HT1080 (cell line): Measurements from ENCODE around the gene MBOAT1. TPM values are rescaled to one million over a fixed set of nuclear protein-coding genes. Genes with fewer than 3 reads are reported as not detected.
A peak's percentile ranks its signal among the peaks of the same experiment; 100 is the strongest.

Experiments
- DNase-seq: peaks from one replicate; pipeline ENCODE4 v3.0.0-alpha.2; 2015; ENCODE audit warnings: low read depth
- total RNA-seq: library from RNA; depleted of rRNA; stranded (reverse); fragments of >200 nt; shearing (Covaris generic); gene quantifications from 2 replicates; pipeline ENCODE4 v1.2.3, GENCODE V29; 2014

MBOAT1 gene
- total RNA-seq, 1 experiment from 2014 or later: 9.3 TPM

GRCh38 chr6:20235041-20235440 is 22.8 kb upstream of the MBOAT1 start:
- no peak for DNase-seq

GRCh38 chr6:20234136-20234535 is 21.9 kb upstream of the MBOAT1 start:
- peak; percentile 30 for DNase-seq

GRCh38 chr6:20233007-20233730 is 20.9 kb upstream of the MBOAT1 start:
- DNase-seq: no peak

GRCh38 chr6:20232188-20232587 is 19.9 kb upstream of the MBOAT1 start:
- no peak for DNase-seq

- no peak for DNase-seq
These were observed 18.3 kb upstream of the MBOAT1 start for GRCh38 chr6:20230401-20231119.

- no peak for DNase-seq
These were observed 17.6 kb upstream of the MBOAT1 start for GRCh38 chr6:20229881-20230280.

GRCh38 chr6:20227350-20227749 is 15.1 kb upstream of the MBOAT1 start:
- no peak for DNase-seq

GRCh38 chr6:20223141-20223540 is 10.9 kb upstream of the MBOAT1 start:
- DNase-seq: no peak

GRCh38 chr6:20221421-20221820 is 9.2 kb upstream of the MBOAT1 start:
- DNase-seq: no peak

- DNase-seq: no peak
These were observed 8.1 kb upstream of the MBOAT1 start for GRCh38 chr6:20220359-20220758.

- DNase-seq: no peak
These were observed 5.6 kb upstream of the MBOAT1 start for GRCh38 chr6:20217891-20218290.

GRCh38 chr6:20217324-20217855 is 5.1 kb upstream of the MBOAT1 start:
- no peak for DNase-seq

- no peak for DNase-seq
These were observed 3.0 kb upstream of the MBOAT1 start for GRCh38 chr6:20215310-20215709.

- no peak for DNase-seq
These were observed 1.1 kb upstream of the MBOAT1 start for GRCh38 chr6:20213271-20213798.

GRCh38 chr6:20211941-20212391 is 303 bp downstream of the MBOAT1 start:
- no peak for DNase-seq

- peak; percentile 56 for DNase-seq
These were observed 980 bp downstream of the MBOAT1 start for GRCh38 chr6:20211037-20211940.

GRCh38 chr6:20210158-20210557 is 2.1 kb downstream of the MBOAT1 start:
- DNase-seq: no peak

- no peak for DNase-seq
These were observed 3.4 kb downstream of the MBOAT1 start for GRCh38 chr6:20208687-20209378.

GRCh38 chr6:20207088-20207418 is 5.2 kb downstream of the MBOAT1 start:
- DNase-seq: no peak

GRCh38 chr6:20205722-20206161 is 6.5 kb downstream of the MBOAT1 start:
- DNase-seq: peak; percentile 30

GRCh38 chr6:20204512-20204894 is 7.8 kb downstream of the MBOAT1 start:
- no peak for DNase-seq
